Tracheal epithelial cell (primary cell): Measurements from ENCODE around the gene MKI67. TPM values are rescaled to one million over a fixed set of nuclear protein-coding genes. Genes with fewer than 3 reads are reported as not detected.

Experiments used
- total RNA-seq: library from RNA; depleted of rRNA; stranded (reverse); fragments of >200 nt; gene quantifications from 2 replicates; pipeline ENCODE4 v1.2.1, GENCODE V29; 2014

MKI67 gene, protein sequence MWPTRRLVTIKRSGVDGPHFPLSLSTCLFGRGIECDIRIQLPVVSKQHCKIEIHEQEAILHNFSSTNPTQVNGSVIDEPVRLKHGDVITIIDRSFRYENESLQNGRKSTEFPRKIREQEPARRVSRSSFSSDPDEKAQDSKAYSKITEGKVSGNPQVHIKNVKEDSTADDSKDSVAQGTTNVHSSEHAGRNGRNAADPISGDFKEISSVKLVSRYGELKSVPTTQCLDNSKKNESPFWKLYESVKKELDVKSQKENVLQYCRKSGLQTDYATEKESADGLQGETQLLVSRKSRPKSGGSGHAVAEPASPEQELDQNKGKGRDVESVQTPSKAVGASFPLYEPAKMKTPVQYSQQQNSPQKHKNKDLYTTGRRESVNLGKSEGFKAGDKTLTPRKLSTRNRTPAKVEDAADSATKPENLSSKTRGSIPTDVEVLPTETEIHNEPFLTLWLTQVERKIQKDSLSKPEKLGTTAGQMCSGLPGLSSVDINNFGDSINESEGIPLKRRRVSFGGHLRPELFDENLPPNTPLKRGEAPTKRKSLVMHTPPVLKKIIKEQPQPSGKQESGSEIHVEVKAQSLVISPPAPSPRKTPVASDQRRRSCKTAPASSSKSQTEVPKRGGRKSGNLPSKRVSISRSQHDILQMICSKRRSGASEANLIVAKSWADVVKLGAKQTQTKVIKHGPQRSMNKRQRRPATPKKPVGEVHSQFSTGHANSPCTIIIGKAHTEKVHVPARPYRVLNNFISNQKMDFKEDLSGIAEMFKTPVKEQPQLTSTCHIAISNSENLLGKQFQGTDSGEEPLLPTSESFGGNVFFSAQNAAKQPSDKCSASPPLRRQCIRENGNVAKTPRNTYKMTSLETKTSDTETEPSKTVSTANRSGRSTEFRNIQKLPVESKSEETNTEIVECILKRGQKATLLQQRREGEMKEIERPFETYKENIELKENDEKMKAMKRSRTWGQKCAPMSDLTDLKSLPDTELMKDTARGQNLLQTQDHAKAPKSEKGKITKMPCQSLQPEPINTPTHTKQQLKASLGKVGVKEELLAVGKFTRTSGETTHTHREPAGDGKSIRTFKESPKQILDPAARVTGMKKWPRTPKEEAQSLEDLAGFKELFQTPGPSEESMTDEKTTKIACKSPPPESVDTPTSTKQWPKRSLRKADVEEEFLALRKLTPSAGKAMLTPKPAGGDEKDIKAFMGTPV (N-terminal part only)
- total RNA-seq: 0.21 and 0.72 TPM in 2 replicates

GRCh38 chr10:128125944-128126764 lies at the start of gene MKI67:
Gene MKI67 (minus strand): TSS chr10:128126423. CDS start chr10:128125667, 756 bp downstream.

Other genes with a start within 250 kb of the MKI67 start
- gene CLRN3, start 233.5 kb downstream of the MKI67 start, total RNA-seq: not detected in 2 replicates
- gene PTPRE, start 219.3 kb downstream of the MKI67 start, total RNA-seq: 17.3 and 23.4 TPM in 2 replicates